Parathyroid adenoma (tissue), 2 donors: Measurements from ENCODE around the gene CRYAB.
A peak's percentile ranks its signal among the peaks of the same experiment; 100 is the strongest.

Experiments
- H2AFZ ChIP-seq: fragments of 300-600 bp; sonication (generic); one replicate; pipeline ENCODE4 v1.7.0; 2017; ENCODE audit warnings: antibody characterized with exemption, mild to moderate bottlenecking
- H3K27ac ChIP-seq: fragments of 300-600 bp; sonication (generic); one replicate; pipeline ENCODE4 v1.7.0; 2017
- H3K27me3 ChIP-seq: fragments of 300-600 bp; sonication (generic); one replicate; pipeline ENCODE4 v1.7.0; 2017; ENCODE audit warnings: low read length; ENCODE audit not compliant: control insufficient read depth, insufficient read depth
- H3K36me3 ChIP-seq: fragments of 300-600 bp; sonication (generic); one replicate; pipeline ENCODE4 v1.7.0; 2017; ENCODE audit warnings: low read length; ENCODE audit not compliant: control insufficient read depth, insufficient read depth
- H3K4me1 ChIP-seq: fragments of 300-600 bp; sonication (generic); one replicate; pipeline ENCODE4 v1.7.0; 2017; ENCODE audit warnings: control low read depth
- H3K4me2 ChIP-seq: fragments of 300-600 bp; sonication (generic); one replicate; pipeline ENCODE4 v1.7.0; 2017; ENCODE audit warnings: low read length
- H3K4me3 ChIP-seq: fragments of 300-600 bp; sonication (generic); one replicate; pipeline ENCODE4 v1.7.0; 2017; ENCODE audit warnings: low read depth, low read length
- H3K79me2 ChIP-seq: fragments of 300-600 bp; sonication (generic); one replicate; pipeline ENCODE4 v1.7.0; 2017; ENCODE audit warnings: control low read depth
- H3K9ac ChIP-seq: fragments of 300-600 bp; sonication (generic); one replicate; pipeline ENCODE4 v1.7.0; 2017; ENCODE audit warnings: mild to moderate bottlenecking
- H3K9me3 ChIP-seq: fragments of 300-600 bp; sonication (generic); one replicate; pipeline ENCODE4 v1.7.0; 2017; ENCODE audit warnings: low read length; ENCODE audit not compliant: control insufficient read depth
- TF ChIP-seq, protein P1 (sequence below): fragments of 300-600 bp; sonication (generic); IDR thresholded peaks from one replicate; pipeline ENCODE4 v1.7.0; 2017; ENCODE audit warnings: antibody characterized with exemption, mild to moderate bottlenecking
- donor health status: primary hyperparathyroidism.

CRYAB gene

DNA sequence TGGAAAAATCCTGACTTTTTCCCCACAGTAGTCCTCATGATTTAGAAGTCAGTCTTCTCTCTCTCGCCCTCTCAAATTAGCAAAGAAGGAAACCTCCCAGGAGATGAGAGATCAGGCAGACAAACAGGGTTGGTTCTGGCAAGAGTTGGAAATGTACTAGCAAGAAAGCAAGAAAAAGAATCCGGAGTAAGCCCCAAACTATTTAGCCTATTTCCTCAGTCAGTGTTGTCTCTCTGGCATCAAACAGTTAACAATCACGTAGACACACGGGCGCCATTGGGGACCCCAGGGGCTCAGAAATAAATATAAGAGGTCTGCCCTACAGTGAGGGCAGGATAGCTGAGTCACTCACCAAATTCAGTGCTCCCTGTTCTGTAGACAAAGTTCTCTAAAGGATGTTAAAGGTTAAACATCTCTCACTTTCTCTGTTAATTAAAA is 11.8 kb upstream of the CRYAB start:
- TF ChIP-seq, protein P1, sequence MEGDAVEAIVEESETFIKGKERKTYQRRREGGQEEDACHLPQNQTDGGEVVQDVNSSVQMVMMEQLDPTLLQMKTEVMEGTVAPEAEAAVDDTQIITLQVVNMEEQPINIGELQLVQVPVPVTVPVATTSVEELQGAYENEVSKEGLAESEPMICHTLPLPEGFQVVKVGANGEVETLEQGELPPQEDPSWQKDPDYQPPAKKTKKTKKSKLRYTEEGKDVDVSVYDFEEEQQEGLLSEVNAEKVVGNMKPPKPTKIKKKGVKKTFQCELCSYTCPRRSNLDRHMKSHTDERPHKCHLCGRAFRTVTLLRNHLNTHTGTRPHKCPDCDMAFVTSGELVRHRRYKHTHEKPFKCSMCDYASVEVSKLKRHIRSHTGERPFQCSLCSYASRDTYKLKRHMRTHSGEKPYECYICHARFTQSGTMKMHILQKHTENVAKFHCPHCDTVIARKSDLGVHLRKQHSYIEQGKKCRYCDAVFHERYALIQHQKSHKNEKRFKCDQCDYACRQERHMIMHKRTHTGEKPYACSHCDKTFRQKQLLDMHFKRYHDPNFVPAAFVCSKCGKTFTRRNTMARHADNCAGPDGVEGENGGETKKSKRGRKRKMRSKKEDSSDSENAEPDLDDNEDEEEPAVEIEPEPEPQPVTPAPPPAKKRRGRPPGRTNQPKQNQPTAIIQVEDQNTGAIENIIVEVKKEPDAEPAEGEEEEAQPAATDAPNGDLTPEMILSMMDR, result no peak
- H3K9me3 ChIP-seq, result no peaks in the 10 kb centered on the region
- H2AFZ ChIP-seq, result no peak overlapping the region
- H3K9ac ChIP-seq, result no peak overlapping the region
- H3K27me3 ChIP-seq, result no peaks in the 10 kb centered on the region
- H3K4me2 ChIP-seq, result no peak overlapping the region
- no peaks in the 10 kb centered on the region for H3K4me1 ChIP-seq
- H3K79me2 ChIP-seq, result no peaks in the 10 kb centered on the region
- peak overlapping the region; percentile 47 for H3K27ac ChIP-seq
- H3K4me3 ChIP-seq, result no peak overlapping the region
- H3K36me3 ChIP-seq, result no peaks in the 10 kb centered on the region

DNA sequence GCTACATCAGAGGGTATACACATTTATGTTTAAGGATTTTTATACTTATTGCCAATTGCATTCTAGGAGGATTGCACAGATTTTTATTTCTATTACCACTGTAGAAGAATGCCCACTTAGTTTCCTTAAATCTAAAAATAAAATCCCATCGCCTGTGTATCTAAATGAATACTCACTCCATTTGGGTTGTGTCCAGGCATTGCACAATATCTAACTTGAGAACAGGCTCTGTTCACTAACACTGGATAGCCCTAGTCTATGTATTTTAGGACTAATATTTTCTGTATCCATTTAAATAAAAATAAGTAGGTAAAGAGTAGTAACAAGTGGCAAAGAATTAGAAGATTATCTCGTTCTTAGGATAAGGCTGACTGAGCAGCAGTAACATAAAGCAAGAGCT is 11.2 kb upstream of the CRYAB start:
- Histone ChIP-seq H3K36me3 (no peaks in the 10 kb centered on the region), H3K27ac (peak overlapping the region; percentile 47), H2AFZ (no peak overlapping the region), H3K27me3 (no peaks in the 10 kb centered on the region), H3K4me1 (no peaks in the 10 kb centered on the region), H3K79me2 (no peaks in the 10 kb centered on the region), H3K9ac (no peak overlapping the region), H3K4me3 (no peak overlapping the region), H3K4me2 (peak overlapping the region; percentile 8), H3K9me3 (no peaks in the 10 kb centered on the region)
- TF ChIP-seq, protein P1, result no peak

DNA sequence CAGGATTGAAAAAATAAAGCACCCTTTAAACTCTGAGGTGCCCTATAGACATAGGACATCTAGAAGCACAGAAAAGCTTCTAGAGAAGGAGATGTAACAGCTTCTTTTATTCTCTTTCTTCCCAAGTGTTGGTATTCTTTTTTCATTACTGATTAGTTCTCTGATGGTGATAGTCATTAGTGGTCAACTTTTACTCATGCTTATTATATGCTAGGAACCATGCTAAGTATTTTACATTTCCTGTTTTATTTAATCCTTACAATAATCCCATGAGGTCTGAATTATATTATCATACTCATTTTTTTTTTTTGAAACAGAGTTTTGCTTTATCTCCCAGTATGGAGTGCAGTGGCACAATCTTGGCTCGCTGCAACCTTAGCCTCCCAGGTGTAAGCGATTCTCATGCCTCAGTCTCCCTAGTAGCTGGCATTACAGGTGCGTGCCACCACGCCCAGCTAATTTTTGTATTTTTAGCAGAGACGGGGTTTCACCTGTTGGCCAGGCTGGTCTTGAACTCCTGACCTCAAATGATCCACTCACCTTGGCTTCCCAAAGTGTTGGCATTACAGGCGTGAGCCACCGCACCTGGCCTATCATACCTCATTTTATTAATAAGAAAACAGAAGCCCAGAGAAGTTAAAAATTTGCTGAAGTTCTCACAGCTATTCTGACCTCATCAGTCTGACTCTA is 10.1 kb upstream of the CRYAB start:
- Histone ChIP-seq H3K9me3 (no peaks in the 10 kb centered on the region), H3K4me1 (no peaks in the 10 kb centered on the region), H3K27ac (no peak overlapping the region), H3K9ac (no peak overlapping the region), H2AFZ (no peak overlapping the region), H3K4me2 (no peak overlapping the region), H3K36me3 (no peaks in the 10 kb centered on the region), H3K4me3 (no peak overlapping the region), H3K27me3 (no peaks in the 10 kb centered on the region), H3K79me2 (no peaks in the 10 kb centered on the region)
- TF ChIP-seq, protein P1, result no peak

DNA sequence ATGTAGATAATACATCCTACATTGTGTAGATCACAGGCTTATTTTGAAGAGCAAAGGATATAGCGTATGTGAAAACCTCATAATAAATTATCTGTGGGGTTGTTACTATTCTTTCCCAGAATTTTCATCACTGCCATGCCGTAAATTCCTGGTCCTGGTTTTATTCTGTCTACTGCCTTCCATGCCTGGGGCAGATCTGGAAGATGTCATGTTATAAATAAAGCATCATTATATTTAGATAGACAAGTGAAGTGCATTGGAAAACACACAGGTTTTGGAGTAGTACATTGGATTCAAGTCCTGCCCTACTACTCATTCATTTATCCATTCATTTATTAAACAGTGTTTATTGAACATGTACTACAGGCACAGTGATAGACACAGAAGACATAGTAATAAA is 9.3 kb upstream of the CRYAB start:
- no peak overlapping the region for H3K4me3 ChIP-seq

More for the DNA sequence above, 9.3 kb upstream of the CRYAB start:
- Histone ChIP-seq H3K27me3 (no peaks in the 10 kb centered on the region), H3K79me2 (no peaks in the 10 kb centered on the region), H3K4me1 (no peaks in the 10 kb centered on the region), H3K9me3 (no peaks in the 10 kb centered on the region), H2AFZ (no peak overlapping the region), H3K4me2 (no peak overlapping the region), H3K9ac (no peak overlapping the region), H3K36me3 (no peaks in the 10 kb centered on the region), H3K27ac (no peak overlapping the region)
- TF ChIP-seq, protein P1, result no peak
